HEK293T (cell line): ENCODE results near the gene CCT3.

Experiments used
- ARNT ChIP-seq: fragments of 450-650 bp; IDR thresholded peaks from 2 replicates; pipeline ENCODE4 v1.6.1; 2017; ENCODE audit warnings: mild to moderate bottlenecking
- FOXA1 ChIP-seq: fragments of 450-650 bp; IDR thresholded peaks from 2 replicates; pipeline ENCODE4 v1.6.1; 2016; ENCODE audit warnings: mild to moderate bottlenecking
- FOXK2 ChIP-seq: fragments of 450-650 bp; IDR thresholded peaks from 2 replicates; pipeline ENCODE4 v1.6.1; 2016; ENCODE audit warnings: mild to moderate bottlenecking
- FOXM1 ChIP-seq: fragments of 450-650 bp; IDR thresholded peaks from 2 replicates; pipeline ENCODE4 v1.6.1; 2017; ENCODE audit warnings: mild to moderate bottlenecking, borderline replicate concordance
- LEF1 ChIP-seq: fragments of 450-650 bp; IDR thresholded peaks from 2 replicates; pipeline ENCODE4 v1.6.1; 2017; ENCODE audit warnings: mild to moderate bottlenecking, borderline replicate concordance
- NFRKB ChIP-seq: fragments of 450-650 bp; IDR thresholded peaks from 2 replicates; pipeline ENCODE4 v1.6.1; 2016; ENCODE audit warnings: mild to moderate bottlenecking, moderate library complexity
- SP1 ChIP-seq: fragments of 450-650 bp; IDR thresholded peaks from 2 replicates; pipeline ENCODE4 v1.6.1; 2017
- SUZ12 ChIP-seq: fragments of 450-650 bp; IDR thresholded peaks from 2 replicates; pipeline ENCODE4 v1.6.1; 2016; ENCODE audit warnings: mild to moderate bottlenecking
- TARDBP ChIP-seq: fragments of 450-650 bp; IDR thresholded peaks from 2 replicates; pipeline ENCODE4 v1.6.1; 2016

DNA sequence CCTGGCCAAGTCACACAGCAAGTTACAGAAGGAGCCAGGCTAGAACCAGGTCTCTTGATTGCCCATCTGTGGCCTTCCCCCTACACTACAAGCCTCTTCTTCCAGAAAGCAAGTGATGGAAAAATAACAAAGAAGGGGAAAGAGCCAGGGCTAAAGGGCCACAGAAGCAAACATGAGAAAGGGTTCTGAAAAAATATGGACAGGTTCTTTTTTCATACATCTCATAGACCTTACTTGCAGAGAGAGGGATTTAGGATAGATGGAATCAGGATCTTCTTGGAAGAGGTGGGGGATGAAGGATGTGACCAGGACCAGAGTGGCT lies 34.1 kb upstream of the CCT3 start:
- TF ChIP-seq TARDBP (no peak), ARNT (no peak), NFRKB (no peak), SP1 (no peak), FOXM1 (no peak), FOXA1 (no peak), FOXK2 (no peak), SUZ12 (no peak), LEF1 (no peak)
